ENCODE results near the gene RAET1G. TPM values are rescaled to one million over a fixed set of nuclear protein-coding genes. Genes with fewer than 3 reads are reported as not detected.

RAET1G gene
- total and polyA plus RNA-seq, 2 donors (not counting 1 experiment from before 2014, with no cell fraction given), result not detected

DNA sequence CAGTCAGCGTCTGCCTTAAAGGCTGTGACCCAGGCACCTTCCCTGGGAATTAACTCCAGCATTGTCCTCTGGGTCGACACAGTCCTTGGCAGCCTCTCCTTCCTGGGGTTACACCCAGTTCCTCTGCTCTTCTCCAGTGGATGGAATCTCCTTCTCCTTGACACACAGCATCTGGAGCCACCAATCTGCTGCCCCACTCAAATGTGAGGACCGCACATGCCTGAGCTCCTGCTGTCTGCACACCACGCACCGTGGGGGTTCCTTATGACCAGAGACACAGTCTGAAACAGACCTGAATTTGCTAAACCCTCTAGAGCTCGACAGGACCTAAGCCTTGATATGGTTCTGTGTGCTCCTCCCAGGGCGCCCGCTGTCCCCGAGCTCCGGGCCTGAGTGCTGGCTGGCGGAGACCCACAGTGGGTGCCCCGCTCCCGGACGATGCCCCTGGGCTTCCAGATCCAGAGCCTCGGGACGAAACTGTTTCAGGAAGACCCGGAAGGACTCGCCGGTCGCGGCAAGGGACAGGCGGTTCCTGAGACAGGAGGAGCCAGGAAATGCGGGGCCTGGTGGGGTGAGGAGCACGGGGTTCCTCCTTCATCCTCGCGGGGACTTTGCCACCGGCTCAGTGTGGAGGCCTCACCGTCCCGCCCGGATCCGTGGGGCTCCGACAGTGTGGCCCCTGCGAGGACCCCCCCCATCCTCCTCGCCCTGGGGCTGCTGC is 2.5 kb upstream of the RAET1G start:
- Mint-ChIP-seq H3K27ac (no peak overlapping the region), H3K9me3 (ENCODE audit: insufficient read depth) (no peaks in the 10 kb centered on the region), H3K27me3 (peaks cover 88% of the 10 kb centered on the region), H3K4me3 (peak overlapping the region; percentile 54), H3K4me1 (peaks cover 36% of the 10 kb centered on the region)
- Histone ChIP-seq H3K36me3 (replicated peaks in 1 of 2; ENCODE audit: control extremely low read depth in 1 of 2, control insufficient read depth in 1 of 2, extremely low read depth in 1 of 2, insufficient read depth in 2 of 2, low read length in 1 of 2) (no peaks in the 10 kb centered on the region), H2AFZ (ENCODE audit: insufficient read depth, low read depth, low read length, poor library complexity, severe bottlenecking) (peak overlapping the region; percentile 46), H4K20me1 (ENCODE audit: control insufficient read depth, insufficient read depth, low read length, poor library complexity, severe bottlenecking) (no peaks in the 10 kb centered on the region), H3K4me2 (replicated peaks; ENCODE audit: low read depth, low read length, poor library complexity, severe bottlenecking) (peak overlapping the region; percentile 60), H3K9me3 (ENCODE audit: control extremely low read depth in 1 of 3, control insufficient read depth in 2 of 3, insufficient read depth in 1 of 3, low read length in 2 of 3) (peaks cover 0 to 34% (median 0%) of the 10 kb centered on the region in 3 donors), H3K79me2 (ENCODE audit: control insufficient read depth, insufficient read depth, low read length) (no peaks in the 10 kb centered on the region), H3K4me1 (ENCODE audit: control insufficient read depth in 2 of 2, insufficient read depth in 2 of 2, low read length in 2 of 2) (peaks cover 29 to 37% of the 10 kb centered on the region in 2 donors), H3K27me3 (replicated peaks in 1 of 4; ENCODE audit: control extremely low read depth in 1 of 4, control insufficient read depth in 3 of 4, insufficient read depth in 4 of 4, low read length in 3 of 4) (peaks cover 0 to 77% (median 58%) of the 10 kb centered on the region in 4 experiments), H3K9ac (ENCODE audit: low read length) (no peak overlapping the region), H3K4me3 (ENCODE audit: control extremely low read depth in 1 of 5, extremely low read depth in 1 of 5, insufficient read depth in 1 of 5, low read depth in 2 of 5, low read length in 4 of 5) (no peak overlapping the region), H3K27ac (ENCODE audit: low read length in 2 of 2) (no peak overlapping the region)
- WGBS (ENCODE audit: insufficient coverage), result 13% methylated on average over 34 of the region's 34 CpGs
- ChIA-PET CTCF (interaction anchor here (0.6 to 2.4 kb wide), 4 partner anchors 87 to 202 kb away, joined by 3 to 10 read pairs (median 4); no protein-coding TSS in a partner anchor), POLR2A (no interaction called here)
- intact Hi-C loops (cut with micrococcal nuclease), result no loop called here
- TF ChIP-seq, protein P1, sequence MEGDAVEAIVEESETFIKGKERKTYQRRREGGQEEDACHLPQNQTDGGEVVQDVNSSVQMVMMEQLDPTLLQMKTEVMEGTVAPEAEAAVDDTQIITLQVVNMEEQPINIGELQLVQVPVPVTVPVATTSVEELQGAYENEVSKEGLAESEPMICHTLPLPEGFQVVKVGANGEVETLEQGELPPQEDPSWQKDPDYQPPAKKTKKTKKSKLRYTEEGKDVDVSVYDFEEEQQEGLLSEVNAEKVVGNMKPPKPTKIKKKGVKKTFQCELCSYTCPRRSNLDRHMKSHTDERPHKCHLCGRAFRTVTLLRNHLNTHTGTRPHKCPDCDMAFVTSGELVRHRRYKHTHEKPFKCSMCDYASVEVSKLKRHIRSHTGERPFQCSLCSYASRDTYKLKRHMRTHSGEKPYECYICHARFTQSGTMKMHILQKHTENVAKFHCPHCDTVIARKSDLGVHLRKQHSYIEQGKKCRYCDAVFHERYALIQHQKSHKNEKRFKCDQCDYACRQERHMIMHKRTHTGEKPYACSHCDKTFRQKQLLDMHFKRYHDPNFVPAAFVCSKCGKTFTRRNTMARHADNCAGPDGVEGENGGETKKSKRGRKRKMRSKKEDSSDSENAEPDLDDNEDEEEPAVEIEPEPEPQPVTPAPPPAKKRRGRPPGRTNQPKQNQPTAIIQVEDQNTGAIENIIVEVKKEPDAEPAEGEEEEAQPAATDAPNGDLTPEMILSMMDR (IDR thresholded peaks at IDR 0.05), result no peak
- TF ChIP-seq EZH2 (IDR thresholded peaks at IDR 0.05; ENCODE audit: borderline replicate concordance, insufficient read depth, low read depth, low read length, poor library complexity, severe bottlenecking), result no peak
- DNase-seq (peak; percentile 37), ATAC-seq (ENCODE audit: low read depth) (no peak)

DNA sequence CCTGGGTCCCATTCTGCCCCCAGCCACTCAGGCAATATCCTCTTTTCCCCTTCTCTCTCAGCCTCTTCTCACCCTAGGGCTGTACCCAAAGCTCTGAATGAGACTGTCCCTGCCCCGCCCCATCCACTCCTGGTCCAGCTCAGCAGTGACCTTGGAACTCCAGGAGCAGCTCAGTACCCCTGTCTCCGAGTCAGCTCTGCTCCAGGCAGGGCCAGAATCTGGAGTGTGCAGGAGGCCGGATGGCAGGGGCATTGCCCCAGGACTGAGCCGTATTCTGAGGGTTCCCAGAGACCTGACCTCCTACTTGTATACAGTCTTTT is 2.0 kb upstream of the RAET1G start:
- H3K79me2 ChIP-seq (ENCODE audit: control insufficient read depth, insufficient read depth, low read length), result no peaks in the 10 kb centered on the region
- Mint-ChIP-seq H3K27me3 (peaks cover 88% of the 10 kb centered on the region), H3K4me3 (no peak overlapping the region), H3K4me1 (peaks cover 36% of the 10 kb centered on the region), H3K9me3 (ENCODE audit: insufficient read depth) (no peaks in the 10 kb centered on the region), H3K27ac (no peak overlapping the region)
- H3K27ac ChIP-seq (ENCODE audit: low read length in 2 of 2), result no peak overlapping the region
- intact Hi-C loops (cut with micrococcal nuclease), result no loop called here
- no peak for ATAC-seq (ENCODE audit: low read depth)
- no peak overlapping the region for H2AFZ ChIP-seq (ENCODE audit: insufficient read depth, low read depth, low read length, poor library complexity, severe bottlenecking)
- H3K4me2 ChIP-seq (replicated peaks; ENCODE audit: low read depth, low read length, poor library complexity, severe bottlenecking), result no peak overlapping the region
- H3K4me1 ChIP-seq (ENCODE audit: control insufficient read depth in 2 of 2, insufficient read depth in 2 of 2, low read length in 2 of 2), result peaks cover 29 to 37% of the 10 kb centered on the region in 2 donors
- DNase-seq, result no peak
- no peaks in the 10 kb centered on the region for H4K20me1 ChIP-seq (ENCODE audit: control insufficient read depth, insufficient read depth, low read length, poor library complexity, severe bottlenecking)
- ChIA-PET POLR2A (no interaction called here), CTCF (interaction anchor here (0.6 to 2.4 kb wide), 5 partner anchors 86 to 201 kb away, joined by 3 to 10 read pairs (median 4); no protein-coding TSS in a partner anchor)
- H3K27me3 ChIP-seq (replicated peaks in 1 of 4; ENCODE audit: control extremely low read depth in 1 of 4, control insufficient read depth in 3 of 4, insufficient read depth in 4 of 4, low read length in 3 of 4), result peaks cover 0 to 81% (median 54%) of the 10 kb centered on the region in 4 experiments
- no peak overlapping the region for H3K4me3 ChIP-seq (ENCODE audit: control extremely low read depth in 1 of 5, extremely low read depth in 1 of 5, insufficient read depth in 1 of 5, low read depth in 2 of 5, low read length in 4 of 5)
- no peak overlapping the region for H3K9ac ChIP-seq (ENCODE audit: low read length)
- 90% methylated on average over 4 of the region's 4 CpGs for WGBS (ENCODE audit: insufficient coverage)
- peaks cover 0 to 34% (median 0%) of the 10 kb centered on the region in 3 donors for H3K9me3 ChIP-seq (ENCODE audit: control extremely low read depth in 1 of 3, control insufficient read depth in 2 of 3, insufficient read depth in 1 of 3, low read length in 2 of 3)
- TF ChIP-seq, protein P1 (IDR thresholded peaks at IDR 0.05), result no peak
- TF ChIP-seq EZH2 (IDR thresholded peaks at IDR 0.05; ENCODE audit: borderline replicate concordance, insufficient read depth, low read depth, low read length, poor library complexity, severe bottlenecking), result no peak
- no peaks in the 10 kb centered on the region for H3K36me3 ChIP-seq (replicated peaks in 1 of 2; ENCODE audit: control extremely low read depth in 1 of 2, control insufficient read depth in 1 of 2, extremely low read depth in 1 of 2, insufficient read depth in 2 of 2, low read length in 1 of 2)

All from B cell (primary cell).